OCI-LY1 (cell line): ENCODE results near the gene MINDY4.

Experiments
- H2AFZ ChIP-seq: fragments of 200-600 bp; sonication (generic), shearing (Covaris generic); 2 replicates; pipeline ENCODE4 v1.6.0; 2014; ENCODE audit warnings: antibody characterized with exemption, mild to moderate bottlenecking, low read length
- H3F3A ChIP-seq: fragments of 200-600 bp; sonication (generic), shearing (Covaris generic); 2 replicates; pipeline ENCODE4 v1.6.0; 2014; ENCODE audit warnings: mild to moderate bottlenecking, antibody characterized with exemption, low read length, moderate library complexity; ENCODE audit not compliant: insufficient read depth
- H3K27ac ChIP-seq: fragments of 200-600 bp; sonication (generic); 2 replicates; pipeline ENCODE4 v1.5.1; 2014; ENCODE audit warnings: low read length, mixed run types, mild to moderate bottlenecking, low read depth; ENCODE audit not compliant: poor library complexity, severe bottlenecking
- H3K27me3 ChIP-seq: fragments of 200-600 bp; sonication (generic); 2 replicates; pipeline ENCODE4 v1.6.0; 2014; ENCODE audit warnings: antibody characterized with exemption, mild to moderate bottlenecking, low read length, moderate library complexity; ENCODE audit not compliant: insufficient read depth
- H3K36me3 ChIP-seq: fragments of 200-600 bp; sonication (generic); 2 replicates; pipeline ENCODE4 v1.6.1; 2014; ENCODE audit warnings: mild to moderate bottlenecking, antibody characterized with exemption, low read length, moderate library complexity, mixed read lengths; ENCODE audit not compliant: insufficient read depth
- H3K4me1 ChIP-seq: fragments of 200-600 bp; sonication (generic); 2 replicates; pipeline ENCODE4 v1.5.1; 2014; ENCODE audit warnings: mild to moderate bottlenecking, low read length, moderate library complexity; ENCODE audit not compliant: insufficient read depth, severe bottlenecking
- H3K4me2 ChIP-seq: fragments of 200-600 bp; sonication (generic), shearing (Covaris generic); 2 replicates; pipeline ENCODE4 v1.6.1; 2014; ENCODE audit warnings: low read length
- H3K4me3 ChIP-seq: fragments of 200-600 bp; sonication (generic); 2 replicates; pipeline ENCODE4 v1.5.1; 2014; ENCODE audit warnings: low read length, low read depth, mild to moderate bottlenecking, mixed read lengths; ENCODE audit not compliant: poor library complexity, severe bottlenecking
- H3K79me2 ChIP-seq: fragments of 200-600 bp; shearing (Covaris generic); 2 replicates; pipeline ENCODE4 v1.6.1; 2016; ENCODE audit warnings: mixed run types, low read length, mixed read lengths; ENCODE audit not compliant: insufficient read depth
- H3K9ac ChIP-seq: fragments of 200-600 bp; sonication (generic), shearing (Covaris generic); 2 replicates; pipeline ENCODE4 v1.6.1; 2014; ENCODE audit warnings: mild to moderate bottlenecking, low read length, mixed read lengths
- H3K9me2 ChIP-seq: fragments of 200-600 bp; sonication (generic), shearing (Covaris generic); 2 replicates; pipeline ENCODE4 v1.6.1; 2014; ENCODE audit warnings: low read depth, mild to moderate bottlenecking, low read length, mixed read lengths
- H3K9me3 ChIP-seq: fragments of 200-600 bp; shearing (Covaris generic); 2 replicates; pipeline ENCODE4 v1.6.1; 2014; ENCODE audit warnings: low read length, mixed read lengths
- H4K20me1 ChIP-seq: fragments of 200-600 bp; sonication (generic), shearing (Covaris generic); 2 replicates; pipeline ENCODE4 v1.6.0; 2016; ENCODE audit warnings: mild to moderate bottlenecking, low read length; ENCODE audit not compliant: insufficient read depth
- EZH2 ChIP-seq: fragments of 200-600 bp; sonication (generic), shearing (Covaris generic); IDR thresholded peaks from 2 replicates; pipeline ENCODE4 v1.8.0; 2017; ENCODE audit warnings: borderline replicate concordance, mixed run types, mild to moderate bottlenecking, antibody characterized with exemption, low read length, moderate library complexity, mixed read lengths
- TF ChIP-seq, protein P1 (sequence below): fragments of 200-600 bp; sonication (generic), shearing (Covaris generic); IDR thresholded peaks from 2 replicates; pipeline ENCODE4 v1.5.1; 2017; ENCODE audit warnings: mild to moderate bottlenecking, antibody characterized with exemption, low read length, moderate library complexity, mixed read lengths

MINDY4 gene

GRCh38 chr7:30755384-30756154 lies 15.6 kb upstream of the MINDY4 start:
- H3K27me3 ChIP-seq, result peaks cover 4% of the 10 kb centered on the region; the same call in 1 of the 2 replicates
- H3K27ac ChIP-seq, result no peak overlapping the region
- H2AFZ ChIP-seq, result no peak overlapping the region
- H3K4me3 ChIP-seq, result no peak overlapping the region
- H3K9me2 ChIP-seq, result no peaks in the 10 kb centered on the region
- TF ChIP-seq, protein P1, sequence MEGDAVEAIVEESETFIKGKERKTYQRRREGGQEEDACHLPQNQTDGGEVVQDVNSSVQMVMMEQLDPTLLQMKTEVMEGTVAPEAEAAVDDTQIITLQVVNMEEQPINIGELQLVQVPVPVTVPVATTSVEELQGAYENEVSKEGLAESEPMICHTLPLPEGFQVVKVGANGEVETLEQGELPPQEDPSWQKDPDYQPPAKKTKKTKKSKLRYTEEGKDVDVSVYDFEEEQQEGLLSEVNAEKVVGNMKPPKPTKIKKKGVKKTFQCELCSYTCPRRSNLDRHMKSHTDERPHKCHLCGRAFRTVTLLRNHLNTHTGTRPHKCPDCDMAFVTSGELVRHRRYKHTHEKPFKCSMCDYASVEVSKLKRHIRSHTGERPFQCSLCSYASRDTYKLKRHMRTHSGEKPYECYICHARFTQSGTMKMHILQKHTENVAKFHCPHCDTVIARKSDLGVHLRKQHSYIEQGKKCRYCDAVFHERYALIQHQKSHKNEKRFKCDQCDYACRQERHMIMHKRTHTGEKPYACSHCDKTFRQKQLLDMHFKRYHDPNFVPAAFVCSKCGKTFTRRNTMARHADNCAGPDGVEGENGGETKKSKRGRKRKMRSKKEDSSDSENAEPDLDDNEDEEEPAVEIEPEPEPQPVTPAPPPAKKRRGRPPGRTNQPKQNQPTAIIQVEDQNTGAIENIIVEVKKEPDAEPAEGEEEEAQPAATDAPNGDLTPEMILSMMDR, result no peak
- TF ChIP-seq EZH2, result no peak
- no peaks in the 10 kb centered on the region for H3K79me2 ChIP-seq
- no peaks in the 10 kb centered on the region for H3F3A ChIP-seq
- H4K20me1 ChIP-seq, result no peaks in the 10 kb centered on the region
- no peaks in the 10 kb centered on the region for H3K9me3 ChIP-seq
- no peak overlapping the region for H3K4me2 ChIP-seq
- no peaks in the 10 kb centered on the region for H3K36me3 ChIP-seq
- no peaks in the 10 kb centered on the region for H3K4me1 ChIP-seq
- H3K9ac ChIP-seq, result no peak overlapping the region

DNA sequence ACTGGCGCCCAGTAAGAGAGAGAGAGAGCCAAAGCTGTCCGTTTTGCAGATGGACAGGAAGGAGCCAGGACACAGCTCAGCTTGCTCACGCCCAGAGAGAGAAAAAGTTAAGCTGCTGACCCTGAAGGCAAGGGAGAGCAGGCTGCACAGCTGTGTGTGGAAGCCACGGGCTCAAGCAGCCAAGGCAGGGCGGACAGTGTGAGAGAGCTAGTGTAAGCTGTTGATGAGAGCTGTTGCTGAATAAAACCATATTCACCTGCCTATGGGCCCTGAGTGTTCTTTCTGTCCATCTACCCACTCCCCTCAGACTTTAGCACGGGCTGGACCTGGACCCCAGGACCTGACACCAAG lies 13.9 kb upstream of the MINDY4 start:
- Histone ChIP-seq H3K4me1 (no peaks in the 10 kb centered on the region), H3F3A (no peaks in the 10 kb centered on the region)

DNA sequence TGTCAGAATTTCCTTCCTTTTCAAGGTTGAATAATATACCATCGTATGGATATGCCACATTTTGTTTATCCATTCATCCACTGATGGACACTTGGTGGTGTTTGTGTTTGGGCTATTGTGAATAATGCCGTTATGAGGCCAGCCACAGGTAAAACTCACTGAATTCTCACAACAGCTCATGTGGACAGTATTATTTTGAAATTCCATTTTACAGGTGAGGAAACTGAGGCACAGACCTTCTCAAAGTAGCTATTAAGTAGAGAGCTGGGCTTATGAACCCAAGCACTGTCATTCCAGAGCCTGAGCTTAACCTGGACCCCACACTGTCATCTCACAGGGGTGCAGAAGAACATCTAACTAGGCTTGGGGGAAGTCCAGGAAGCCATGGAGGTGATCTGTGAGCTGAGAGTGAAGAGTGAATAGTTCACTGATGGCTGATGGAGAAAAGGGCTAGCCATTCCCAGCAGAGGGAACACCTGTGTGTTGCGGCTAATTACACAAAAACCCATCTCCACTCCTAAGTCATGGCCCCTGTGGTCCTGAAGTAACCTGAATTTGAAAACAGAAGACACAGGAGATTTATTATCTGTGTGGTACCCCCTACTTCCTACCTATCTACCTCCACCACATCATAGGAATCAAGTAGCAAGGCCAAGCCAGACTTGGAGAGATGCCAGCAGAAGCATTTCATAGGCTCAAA lies 10.6 kb upstream of the MINDY4 start:
- H3K79me2 ChIP-seq, result no peaks in the 10 kb centered on the region
- no peak overlapping the region for H3K4me2 ChIP-seq
- no peaks in the 10 kb centered on the region for H4K20me1 ChIP-seq
- H3K9me3 ChIP-seq, result no peaks in the 10 kb centered on the region
- H3K4me3 ChIP-seq, result no peak overlapping the region
- peaks cover 3% of the 10 kb centered on the region; the same call in 1 of the 2 replicates for H3K27me3 ChIP-seq
- H3K36me3 ChIP-seq, result no peaks in the 10 kb centered on the region
- no peaks in the 10 kb centered on the region for H3F3A ChIP-seq
- H2AFZ ChIP-seq, result no peak overlapping the region
- no peak overlapping the region for H3K9ac ChIP-seq
- no peaks in the 10 kb centered on the region for H3K9me2 ChIP-seq
- no peak for TF ChIP-seq EZH2
- TF ChIP-seq, protein P1, result no peak
- H3K27ac ChIP-seq, result no peak overlapping the region
- H3K4me1 ChIP-seq, result no peaks in the 10 kb centered on the region

More for the DNA sequence above, 13.9 kb upstream of the MINDY4 start:
- Histone ChIP-seq H3K79me2 (no peaks in the 10 kb centered on the region), H3K4me2 (no peak overlapping the region), H3K9me2 (no peaks in the 10 kb centered on the region), H3K9ac (no peak overlapping the region), H3K9me3 (no peaks in the 10 kb centered on the region), H3K27ac (no peak overlapping the region), H3K27me3 (peaks cover 4% of the 10 kb centered on the region; the same call in 1 of the 2 replicates), H4K20me1 (no peaks in the 10 kb centered on the region), H2AFZ (no peak overlapping the region), H3K4me3 (no peak overlapping the region), H3K36me3 (no peaks in the 10 kb centered on the region)
- TF ChIP-seq, protein P1, result no peak
- TF ChIP-seq EZH2, result no peak
